ENCODE data around the gene RADIL. TPM values are rescaled to one million over a fixed set of nuclear protein-coding genes. Genes with fewer than 3 reads are reported as not detected.

RADIL gene
- total and polyA plus RNA-seq, 2 of the 13 experiments (the other 11 are each of a cell fraction or from before 2014, with no cell fraction given): 0.05 to 0.09 TPM

DNA sequence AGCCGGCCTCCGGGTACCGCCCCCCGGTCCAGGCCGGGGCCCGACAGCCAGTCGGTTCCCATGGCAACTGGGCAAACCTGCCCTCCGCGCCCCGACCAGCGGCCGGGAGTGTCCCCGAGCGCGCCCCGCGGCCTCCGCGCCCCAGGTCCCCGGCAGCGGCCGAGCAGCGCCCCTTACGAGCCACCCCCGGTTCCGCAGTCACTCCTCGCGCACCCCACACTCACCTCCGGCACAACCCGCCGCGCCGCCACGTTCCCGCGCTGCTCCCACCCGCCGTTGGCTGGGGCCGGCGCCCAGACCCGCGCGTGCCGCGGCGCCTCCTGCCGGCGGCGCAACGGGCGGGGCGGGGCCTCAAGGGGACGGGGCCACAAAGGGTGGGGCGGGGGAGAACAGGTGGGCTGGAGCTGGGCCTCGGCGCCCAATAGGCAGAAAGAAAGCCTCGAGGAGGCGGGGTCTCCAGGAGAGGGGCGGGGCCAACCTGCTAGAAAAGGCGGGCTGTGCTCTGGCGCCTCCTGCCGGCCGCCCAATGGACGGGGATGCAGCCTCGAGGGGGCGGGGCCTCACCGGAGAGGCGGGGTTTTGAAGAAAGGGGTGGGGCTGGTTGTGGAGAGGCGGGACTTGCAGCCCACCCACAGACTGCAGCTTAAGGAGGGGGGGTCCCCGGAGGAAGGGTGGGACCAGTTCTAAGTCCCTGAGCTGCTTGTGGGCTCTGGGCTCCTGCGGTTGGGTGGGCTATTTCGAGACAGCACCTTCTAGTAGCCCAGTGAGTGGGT, at the start of gene RADIL (continued):
- TF ChIP-seq ZNF451 (CRISPR knock-in tag; IDR thresholded peaks at IDR 0.05): no peak
- no peak for TF ChIP-seq AGO2 (optimal IDR thresholded peaks at IDR 0.05; ENCODE audit: low read depth, low read length)
- TF ChIP-seq TSC22D2 (CRISPR knock-in tag; IDR thresholded peaks at IDR 0.05; ENCODE audit: borderline replicate concordance): 0 out of 2 replicates have a peak, but pooled peaks have one; percentile 33
- no peak for TF ChIP-seq ZNF546 (CRISPR knock-in tag; conservative IDR thresholded peaks at IDR 0.05)
- TF ChIP-seq ZNF709 (CRISPR knock-in tag; IDR thresholded peaks at IDR 0.05): no peak
- TF ChIP-seq TCF12 (IDR thresholded peaks at IDR 0.05): no peak
- TF ChIP-seq TCF12 (CRISPR knock-in tag; IDR thresholded peaks at IDR 0.05): no peak
- TF ChIP-seq, protein P1, sequence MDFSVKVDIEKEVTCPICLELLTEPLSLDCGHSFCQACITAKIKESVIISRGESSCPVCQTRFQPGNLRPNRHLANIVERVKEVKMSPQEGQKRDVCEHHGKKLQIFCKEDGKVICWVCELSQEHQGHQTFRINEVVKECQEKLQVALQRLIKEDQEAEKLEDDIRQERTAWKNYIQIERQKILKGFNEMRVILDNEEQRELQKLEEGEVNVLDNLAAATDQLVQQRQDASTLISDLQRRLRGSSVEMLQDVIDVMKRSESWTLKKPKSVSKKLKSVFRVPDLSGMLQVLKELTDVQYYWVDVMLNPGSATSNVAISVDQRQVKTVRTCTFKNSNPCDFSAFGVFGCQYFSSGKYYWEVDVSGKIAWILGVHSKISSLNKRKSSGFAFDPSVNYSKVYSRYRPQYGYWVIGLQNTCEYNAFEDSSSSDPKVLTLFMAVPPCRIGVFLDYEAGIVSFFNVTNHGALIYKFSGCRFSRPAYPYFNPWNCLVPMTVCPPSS (IDR thresholded peaks at IDR 0.05): no peak
- TF ChIP-seq ZNF589 (CRISPR knock-in tag; conservative IDR thresholded peaks at IDR 0.05): no peak
- TF ChIP-seq, protein P2, sequence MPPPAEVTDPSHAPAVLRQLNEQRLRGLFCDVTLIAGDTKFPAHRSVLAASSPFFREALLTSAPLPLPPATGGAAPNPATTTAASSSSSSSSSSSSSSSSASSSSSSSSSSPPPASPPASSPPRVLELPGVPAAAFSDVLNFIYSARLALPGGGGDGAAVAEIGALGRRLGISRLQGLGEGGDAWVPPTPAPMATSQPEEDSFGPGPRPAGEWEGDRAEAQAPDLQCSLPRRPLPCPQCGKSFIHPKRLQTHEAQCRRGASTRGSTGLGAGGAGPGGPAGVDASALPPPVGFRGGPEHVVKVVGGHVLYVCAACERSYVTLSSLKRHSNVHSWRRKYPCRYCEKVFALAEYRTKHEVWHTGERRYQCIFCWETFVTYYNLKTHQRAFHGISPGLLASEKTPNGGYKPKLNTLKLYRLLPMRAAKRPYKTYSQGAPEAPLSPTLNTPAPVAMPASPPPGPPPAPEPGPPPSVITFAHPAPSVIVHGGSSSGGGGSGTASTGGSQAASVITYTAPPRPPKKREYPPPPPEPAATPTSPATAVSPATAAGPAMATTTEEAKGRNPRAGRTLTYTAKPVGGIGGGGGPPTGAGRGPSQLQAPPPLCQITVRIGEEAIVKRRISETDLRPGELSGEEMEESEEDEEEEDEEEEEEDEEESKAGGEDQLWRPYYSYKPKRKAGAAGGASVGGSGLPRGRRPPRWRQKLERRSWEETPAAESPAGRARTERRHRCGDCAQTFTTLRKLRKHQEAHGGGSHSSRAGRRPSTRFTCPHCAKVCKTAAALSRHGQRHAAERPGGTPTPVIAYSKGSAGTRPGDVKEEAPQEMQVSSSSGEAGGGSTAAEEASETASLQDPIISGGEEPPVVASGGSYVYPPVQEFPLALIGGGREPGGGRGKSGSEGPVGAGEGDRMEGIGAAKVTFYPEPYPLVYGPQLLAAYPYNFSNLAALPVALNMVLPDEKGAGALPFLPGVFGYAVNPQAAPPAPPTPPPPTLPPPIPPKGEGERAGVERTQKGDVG (CRISPR knock-in tag; IDR thresholded peaks at IDR 0.05; ENCODE audit: borderline replicate concordance): no peak
- peak; percentile 38; the same call in 1 of the 2 replicates for TF ChIP-seq ZFY (CRISPR knock-in tag; IDR thresholded peaks at IDR 0.05)
- TF ChIP-seq ZNF713 (CRISPR knock-in tag; IDR thresholded peaks at IDR 0.05): no peak
- no peak for TF ChIP-seq ISL2 (CRISPR knock-in tag; IDR thresholded peaks at IDR 0.05)
- TF ChIP-seq MXD4 (CRISPR knock-in tag; IDR thresholded peaks at IDR 0.05): no peak
- no peak for TF ChIP-seq FOXM1 (CRISPR knock-in tag; IDR thresholded peaks at IDR 0.05)
- no peak for TF ChIP-seq FLYWCH1 (CRISPR knock-in tag; IDR thresholded peaks at IDR 0.05)
- no peak for TF ChIP-seq ZSCAN31 (CRISPR knock-in tag; IDR thresholded peaks at IDR 0.05; ENCODE audit: low read depth)
- no peak; the same call in 1 of the 2 replicates for TF ChIP-seq GABPB1 (CRISPR knock-in tag; IDR thresholded peaks at IDR 0.05)
- no peak for TF ChIP-seq CC2D1A (CRISPR knock-in tag; IDR thresholded peaks at IDR 0.05)
- no peak for TF ChIP-seq GABPA (IDR thresholded peaks at IDR 0.05; ENCODE audit: low read depth, low read length)
- no peak for TF ChIP-seq GABPA (CRISPR knock-in tag; IDR thresholded peaks at IDR 0.05; ENCODE audit: low read depth)
- no peak for TF ChIP-seq ZNF383 (CRISPR knock-in tag; IDR thresholded peaks at IDR 0.05; ENCODE audit: borderline replicate concordance)
- peak; percentile 38; the same call in 1 of the 2 replicates for TF ChIP-seq HOXA3 (CRISPR knock-in tag; IDR thresholded peaks at IDR 0.05)
- no peak for TF ChIP-seq ZFP37 (CRISPR knock-in tag; IDR thresholded peaks at IDR 0.05; ENCODE audit: borderline replicate concordance)
- TF ChIP-seq ZKSCAN8 (CRISPR knock-in tag; IDR thresholded peaks at IDR 0.05; ENCODE audit: borderline replicate concordance): no peak
- no peak for TF ChIP-seq RORA (CRISPR knock-in tag; IDR thresholded peaks at IDR 0.05)
- TF ChIP-seq, protein P3, sequence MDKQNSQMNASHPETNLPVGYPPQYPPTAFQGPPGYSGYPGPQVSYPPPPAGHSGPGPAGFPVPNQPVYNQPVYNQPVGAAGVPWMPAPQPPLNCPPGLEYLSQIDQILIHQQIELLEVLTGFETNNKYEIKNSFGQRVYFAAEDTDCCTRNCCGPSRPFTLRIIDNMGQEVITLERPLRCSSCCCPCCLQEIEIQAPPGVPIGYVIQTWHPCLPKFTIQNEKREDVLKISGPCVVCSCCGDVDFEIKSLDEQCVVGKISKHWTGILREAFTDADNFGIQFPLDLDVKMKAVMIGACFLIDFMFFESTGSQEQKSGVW (CRISPR knock-in tag; IDR thresholded peaks at IDR 0.05; ENCODE audit: borderline replicate concordance): no peak
- no peak for TF ChIP-seq ZNF883 (CRISPR knock-in tag; IDR thresholded peaks at IDR 0.05; ENCODE audit: not compliant biosample characterization)
